Spleen (tissue), 11 donors: ENCODE measurements around the gene GLRX. TPM values are rescaled to one million over a fixed set of nuclear protein-coding genes. Genes with fewer than 3 reads are reported as not detected.
"Not testable (repeated sequence)": the region's sequence is repeated elsewhere in the genome, so short reads cannot be mapped to it uniquely, and the experiment has no call there.

Source experiments
- DNase-seq: peaks from one replicate; pipeline ENCODE4 v3.0.0-alpha.2; 2020
- H3K27ac ChIP-seq, 8 donors: fragments of 200-600 bp; sonication (generic) in 7 of 8; 1 replicate in 4 of 8; 2 replicates in 4 of 8; pipeline versions ENCODE4 v1.5.0 to v1.8.0; 2016 to 2021; ENCODE audit warnings: inconsistent platforms in 4 of 8, mild to moderate bottlenecking in 4 of 8, moderate library complexity in 1 of 8
- H3K27me3 ChIP-seq, 7 donors: fragments of 200-600 bp; sonication (generic) in 6 of 7; replicated peaks in 1 of 7; 1 replicate in 4 of 7; 2 replicates in 3 of 7; pipeline versions ENCODE4 v1.5.0 to v1.8.0; 2016 to 2021; ENCODE audit warnings: inconsistent platforms in 3 of 7, mild to moderate bottlenecking in 1 of 7
- H3K36me3 ChIP-seq, 6 donors: fragments of 200-600 bp; sonication (generic) in 5 of 6; 1 replicate in 4 of 6; 2 replicates in 2 of 6; pipeline versions ENCODE4 v1.5.0 to v1.8.0; 2016 to 2021; ENCODE audit warnings: inconsistent platforms in 2 of 6
- H3K4me1 ChIP-seq, 6 donors: fragments of 200-600 bp; sonication (generic) in 5 of 6; 1 replicate in 3 of 6; 2 replicates in 3 of 6; pipeline versions ENCODE4 v1.5.0 to v1.8.0; 2016 to 2021; ENCODE audit warnings: inconsistent platforms in 3 of 6
- H3K4me3 ChIP-seq, 8 donors: fragments of 200-600 bp; sonication (generic) in 7 of 8; 1 replicate in 4 of 8; 2 replicates in 4 of 8; pipeline versions ENCODE4 v1.5.0 to v1.8.0; 2016 to 2021; ENCODE audit warnings: inconsistent platforms in 4 of 8, mild to moderate bottlenecking in 4 of 8, moderate library complexity in 2 of 8
- H3K9me3 ChIP-seq, 8 donors: fragments of 200-600 bp; sonication (generic) in 7 of 8; 1 replicate in 4 of 8; 2 replicates in 4 of 8; pipeline versions ENCODE4 v1.5.0 to v1.8.0; 2016 to 2021; ENCODE audit warnings: inconsistent platforms in 4 of 8
- CTCF ChIP-seq, 11 experiments: fragments of 200-600 bp in 7 of 11; fragments of 450-650 bp in 4 of 11; sonication (generic) in 4 of 11; IDR thresholded peaks in 8 of 11; conservative IDR thresholded peaks in 3 of 11; 1 replicate in 7 of 11; 2 replicates in 4 of 11; pipeline versions ENCODE4 v1.4.0 to v1.8.0; 2016 to 2021; ENCODE audit warnings: antibody characterized with exemption in 11 of 11, inconsistent platforms in 4 of 11, mild to moderate bottlenecking in 1 of 11
- POLR2A ChIP-seq, 3 donors: fragments of 450-650 bp; IDR thresholded peaks; one replicate each; pipeline ENCODE4 v1.5.1; 2017; ENCODE audit warnings: antibody characterized with exemption in 3 of 3, mild to moderate bottlenecking in 1 of 3
- POLR2AphosphoS5 ChIP-seq, 3 donors: sonication (generic); formaldehyde crosslinking; IDR thresholded peaks; one replicate each; pipeline ENCODE4 v1.5.1; 2017; ENCODE audit warnings: antibody characterized with exemption in 3 of 3
- WGBS, 5 donors: extraction: QIAGEN DNeasy Blood & Tissue Kit in 3 of 5; methylation state at CpG; one replicate each; pipeline versions ENCODE4 v1.1.5 to v1.1.7; 2013 to 2018; 5-methylcytosine and 5-hydroxymethylcytosine counted together
- intact Hi-C: fragments of 100-400 bp; cut with DNase I; formaldehyde crosslinking; loops from one replicate; pipeline ENCODE4 v1.15.0; 2023; ENCODE audit warnings: low total_unique reads
- polyA plus RNA-seq, 3 donors: library from polyadenylated mRNA; stranded (reverse); fragments of 200-250 nt; gene quantifications; one replicate each; pipeline ENCODE4 v1.2.1, GENCODE V29; 2013
- total RNA-seq, 7 donors: library from RNA; depleted of rRNA in 3 of 7; stranded (reverse); fragments of >200 nt in 3 of 7; fragmentation: NEBNext Ultra II Directional in 4 of 7; extraction: Animal tissue kit (Norgen Biotek cat#: 25700) in 4 of 7; gene quantifications; one replicate each; pipeline versions ENCODE4 v1.1.0 to v1.2.1, GENCODE V29; 2016 to 2021
- donor health status: healthy with polysubstance abuse.
- donor health status: DM: no; HTN: no; CAD: no; lungs with moderate emphysema.
- donor health status: DM: no; HTN: no; CAD: no.
- donor health status: Bipolar disorder and iron deficiency.
- donor health status: healthy.
- donor health status: DM: no; HTN: no; CAD: no.
- donor health status: DM: yes; HTN: yes; CAD: no.

GLRX gene
- total and polyA plus RNA-seq, 10 donors = 59.3 to 149 (median 88.2) TPM

- WGBS, 5 donors = 8 to 28% (median 23%) methylated on average over 3 of the region's 3 CpGs
- Histone ChIP-seq H3K4me1 (peaks cover 15 to 31% (median 25%) of the 10 kb centered on the region in 6 donors), H3K27ac (peak overlapping the region in 7 of 8 donors; percentile 18 to 83 (median 71))
- TF ChIP-seq POLR2AphosphoS5 (IDR thresholded peaks at IDR 0.05) = peak in 1 of 3 donors; percentile 43
- H3K36me3 ChIP-seq, H3K4me3 ChIP-seq, H3K9me3 ChIP-seq, H3K27me3 ChIP-seq, intact Hi-C loops: not testable (repeated sequence)
- DNase-seq = peak; percentile 83
Measured at GRCh38 chr5:95869173-95869855, 46.8 kb upstream of the GLRX start.

- Histone ChIP-seq H3K4me3 (no peak overlapping the region), H3K27ac (no peak overlapping the region), H3K9me3 (no peaks in the 10 kb centered on the region), H3K27me3 (no peaks in the 10 kb centered on the region), H3K36me3 (no peaks in the 10 kb centered on the region), H3K4me1 (peaks cover 15 to 36% (median 26%) of the 10 kb centered on the region in 6 donors)
- DNase-seq = no peak
- TF ChIP-seq POLR2A (IDR thresholded peaks at IDR 0.05) (no peak), CTCF (IDR thresholded peaks at IDR 0.05 in 8 of 11, conservative IDR thresholded peaks at IDR 0.05 in 3 of 11) (no peak), POLR2AphosphoS5 (IDR thresholded peaks at IDR 0.05) (no peak)
- WGBS, 5 donors = 94 to 100% (median 99%) methylated on average over 4 of the region's 4 CpGs
- intact Hi-C loops = no loop called here
Measured at GRCh38 chr5:95868136-95868535, 45.6 kb upstream of the GLRX start.

- Histone ChIP-seq H3K4me3 (no peak overlapping the region), H3K4me1 (peaks cover 15 to 52% (median 39%) of the 10 kb centered on the region in 6 donors), H3K27me3 (no peaks in the 10 kb centered on the region), H3K27ac (no peak overlapping the region), H3K9me3 (no peaks in the 10 kb centered on the region), H3K36me3 (no peaks in the 10 kb centered on the region)
- intact Hi-C loops = no loop called here
- TF ChIP-seq CTCF (IDR thresholded peaks at IDR 0.05 in 8 of 11, conservative IDR thresholded peaks at IDR 0.05 in 3 of 11) = no peak
- no peak for TF ChIP-seq POLR2A (IDR thresholded peaks at IDR 0.05)
- TF ChIP-seq POLR2AphosphoS5 (IDR thresholded peaks at IDR 0.05) = no peak
- DNase-seq = no peak
- WGBS, 5 donors = 65 to 80% (median 78%) methylated on average over 1 of the region's 1 CpG
Measured at GRCh38 chr5:95866435-95867040, 44.0 kb upstream of the GLRX start.

GRCh38 chr5:95864944-95865504 lies 42.5 kb upstream of the GLRX start:
- Histone ChIP-seq H3K4me1 (peaks cover 7 to 48% (median 37%) of the 10 kb centered on the region in 6 donors), H3K36me3 (no peaks in the 10 kb centered on the region), H3K9me3 (no peaks in the 10 kb centered on the region), H3K4me3 (no peak overlapping the region), H3K27ac (no peak overlapping the region), H3K27me3 (no peaks in the 10 kb centered on the region)
- no peak for DNase-seq
- TF ChIP-seq POLR2AphosphoS5 (IDR thresholded peaks at IDR 0.05) (no peak), POLR2A (IDR thresholded peaks at IDR 0.05) (no peak), CTCF (IDR thresholded peaks at IDR 0.05 in 8 of 11, conservative IDR thresholded peaks at IDR 0.05 in 3 of 11) (no peak)
- intact Hi-C loops = no loop called here
- WGBS, 5 donors = 75 to 87% (median 84%) methylated on average over 6 of the region's 6 CpGs
